GM11168 (cell line): Measurements from ENCODE around the gene AKR1B1.

Experiments
- in situ Hi-C: fragments of 300-500 bp; cut with MboI; formaldehyde crosslinking; loops from one replicate; pipeline ENCODE4 v1.12.0; 2022; ENCODE audit warnings: low sequenced_read_pairs; ENCODE audit not compliant: unreplicated experiment

AKR1B1 gene

DNA sequence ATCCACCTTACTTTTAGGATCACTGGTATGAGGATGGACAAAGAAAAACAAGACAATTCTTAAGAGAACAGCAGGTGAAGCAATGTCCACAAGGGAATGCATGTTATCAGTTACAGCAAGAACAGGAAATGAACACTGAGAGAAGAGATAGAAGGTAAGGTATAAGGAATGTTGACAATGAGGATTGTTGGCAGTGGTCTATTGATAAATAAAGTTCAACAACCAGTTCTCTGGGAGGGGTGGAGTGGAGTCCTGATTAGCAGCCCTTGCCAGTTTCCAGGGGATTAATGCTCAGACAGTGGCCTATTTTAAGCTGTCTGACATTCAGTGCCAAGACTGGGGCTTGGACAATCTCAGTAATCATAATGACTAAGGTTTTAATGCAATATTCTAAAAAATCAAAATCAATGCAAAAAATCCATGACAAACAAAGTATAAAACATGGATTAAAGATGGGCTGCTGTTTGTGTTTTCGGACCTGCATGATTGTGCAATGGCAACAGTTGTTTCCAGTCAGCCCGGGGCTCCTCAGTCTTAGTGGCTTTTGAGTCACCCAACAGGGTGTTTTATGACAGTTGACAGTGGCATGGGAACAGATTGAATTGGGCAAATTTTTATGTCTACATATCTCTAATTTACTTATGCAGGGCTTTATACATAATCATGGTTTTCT is 13.8 kb upstream of the AKR1B1 start:
- in situ Hi-C loops: no loop called here

DNA sequence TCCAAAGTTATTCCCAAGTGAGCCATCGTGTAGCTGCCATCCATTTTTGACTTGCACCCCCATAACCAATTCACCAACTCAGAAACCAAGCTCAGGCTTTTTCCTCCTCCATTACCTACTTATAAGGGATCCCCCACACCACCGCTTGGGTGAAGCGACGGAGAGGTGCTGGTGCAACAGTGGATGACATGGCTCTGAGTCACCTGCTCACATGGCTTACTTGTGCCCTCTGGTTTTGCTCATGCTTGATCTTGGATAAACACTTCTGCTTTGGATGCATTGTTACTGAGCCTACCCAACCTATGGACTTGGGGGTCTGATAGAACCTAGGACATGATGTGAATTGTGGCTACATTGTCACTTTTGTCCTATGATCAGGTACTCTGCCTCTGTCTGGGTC is 12.0 kb upstream of the AKR1B1 start:
- in situ Hi-C loops: no loop called here

DNA sequence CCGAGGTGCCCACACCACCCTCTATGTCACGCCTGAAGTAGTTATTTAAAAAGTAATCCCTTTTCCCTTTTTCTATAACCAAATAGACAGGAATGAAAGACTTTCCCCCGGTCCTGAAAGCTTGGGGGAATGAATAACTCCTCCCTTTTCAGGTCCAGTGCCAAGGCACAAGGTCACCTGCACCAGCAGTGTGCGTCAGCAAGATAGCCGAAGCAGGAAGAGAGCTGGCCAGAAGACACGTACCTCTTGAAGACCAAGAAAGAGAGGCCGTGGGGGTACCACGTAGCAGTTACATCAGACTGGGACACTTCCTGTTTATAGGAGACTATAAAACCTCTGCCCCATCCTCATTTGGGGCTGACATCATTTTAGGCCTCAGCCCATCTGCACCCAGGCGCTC is 10.7 kb upstream of the AKR1B1 start:
- in situ Hi-C loops: no loop called here

DNA sequence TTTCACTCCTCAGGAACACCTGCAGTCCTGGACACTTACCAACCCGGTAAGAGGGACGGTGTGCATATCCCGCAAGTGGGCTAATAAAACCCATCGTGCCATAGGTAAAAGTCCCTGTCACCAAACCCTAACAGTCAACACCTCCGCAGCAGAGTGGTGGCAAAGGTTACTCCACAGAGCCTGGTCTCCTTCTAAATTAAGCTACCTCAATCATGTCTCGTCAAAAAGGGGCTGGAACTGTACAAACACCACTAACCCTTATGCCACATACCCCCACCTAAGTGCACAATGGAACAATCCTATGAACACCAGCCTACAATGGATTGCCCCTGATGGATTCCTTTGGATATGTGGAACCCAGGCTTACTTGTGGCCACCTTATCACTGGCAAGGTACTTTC is 9.6 kb upstream of the AKR1B1 start:
- in situ Hi-C loops: no loop called here

DNA sequence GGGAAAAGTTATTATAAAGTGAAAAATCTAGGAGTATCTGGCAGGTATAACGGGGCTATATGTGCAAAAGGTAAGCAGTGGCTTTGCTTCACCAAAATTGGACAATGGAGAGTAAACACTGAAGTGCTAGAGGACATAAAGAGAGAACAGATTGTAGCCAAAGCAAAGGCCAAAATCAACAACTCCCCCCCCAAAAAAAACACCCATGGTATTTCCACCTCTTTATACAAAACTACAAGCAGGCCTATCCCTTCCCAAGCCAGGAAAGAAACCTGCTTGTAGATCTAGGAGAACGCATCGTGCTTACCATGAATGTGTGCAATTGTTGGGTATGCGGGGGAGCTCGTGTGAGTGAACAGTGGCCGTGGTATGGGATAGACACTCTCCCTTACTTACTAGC is 9.2 kb upstream of the AKR1B1 start:
- in situ Hi-C loops: no loop called here

DNA sequence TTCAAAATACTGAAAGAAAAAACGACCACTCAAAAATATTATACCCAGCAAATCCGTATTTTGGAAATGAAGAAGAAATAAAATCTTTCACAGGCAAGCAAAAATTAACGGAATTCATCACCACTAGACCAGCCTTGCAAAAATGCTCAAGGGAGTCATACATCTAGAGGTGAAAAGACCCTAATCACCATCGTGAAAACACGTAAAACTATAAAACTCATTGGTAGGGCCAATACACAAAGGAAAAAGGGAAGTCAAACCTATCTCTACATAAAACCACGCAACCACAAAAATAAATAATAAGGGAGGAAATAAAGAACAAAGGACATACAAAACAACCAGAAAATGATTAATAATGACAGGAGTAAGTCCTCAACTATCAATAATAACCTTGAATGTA is 6.6 kb upstream of the AKR1B1 start:
- in situ Hi-C loops: no loop called here

DNA sequence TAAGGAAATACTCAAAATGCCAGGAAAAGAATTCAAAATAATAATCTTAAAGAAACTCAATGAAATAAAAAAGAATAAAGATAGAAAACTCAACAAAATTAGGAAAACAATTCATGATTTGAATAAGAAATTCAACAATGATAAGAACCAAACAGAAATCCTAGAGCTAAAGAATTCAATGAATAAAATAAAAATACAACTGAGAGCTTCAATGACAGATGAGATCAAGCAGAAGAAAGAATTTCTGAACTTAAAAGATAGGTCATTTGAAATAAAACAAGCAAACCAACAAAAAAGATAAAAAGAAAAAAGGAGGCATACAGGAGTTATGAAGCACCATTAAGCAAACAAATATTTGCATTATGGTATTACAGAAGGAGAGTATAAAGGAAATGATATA is 5.6 kb upstream of the AKR1B1 start:
- in situ Hi-C loops: no loop called here

DNA sequence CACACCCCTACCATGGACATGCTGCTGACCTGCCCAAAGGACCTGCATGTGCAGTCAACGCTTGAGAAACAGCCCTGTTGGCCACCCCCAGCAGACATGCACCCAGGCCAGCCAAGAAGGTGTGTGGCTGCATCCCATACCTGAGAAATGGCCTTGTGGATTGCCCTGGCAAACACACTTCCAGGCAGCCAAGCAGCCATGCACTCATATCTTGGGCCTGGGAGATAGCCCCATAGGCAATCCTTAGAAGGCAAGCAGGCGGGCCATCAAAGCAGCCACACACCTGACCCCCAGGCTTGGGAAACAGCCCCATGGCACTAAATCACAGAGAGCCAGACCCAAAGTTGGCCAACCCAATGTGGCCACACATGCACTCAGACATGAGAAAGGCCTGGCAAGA is 4.9 kb upstream of the AKR1B1 start:
- in situ Hi-C loops: no loop called here

DNA sequence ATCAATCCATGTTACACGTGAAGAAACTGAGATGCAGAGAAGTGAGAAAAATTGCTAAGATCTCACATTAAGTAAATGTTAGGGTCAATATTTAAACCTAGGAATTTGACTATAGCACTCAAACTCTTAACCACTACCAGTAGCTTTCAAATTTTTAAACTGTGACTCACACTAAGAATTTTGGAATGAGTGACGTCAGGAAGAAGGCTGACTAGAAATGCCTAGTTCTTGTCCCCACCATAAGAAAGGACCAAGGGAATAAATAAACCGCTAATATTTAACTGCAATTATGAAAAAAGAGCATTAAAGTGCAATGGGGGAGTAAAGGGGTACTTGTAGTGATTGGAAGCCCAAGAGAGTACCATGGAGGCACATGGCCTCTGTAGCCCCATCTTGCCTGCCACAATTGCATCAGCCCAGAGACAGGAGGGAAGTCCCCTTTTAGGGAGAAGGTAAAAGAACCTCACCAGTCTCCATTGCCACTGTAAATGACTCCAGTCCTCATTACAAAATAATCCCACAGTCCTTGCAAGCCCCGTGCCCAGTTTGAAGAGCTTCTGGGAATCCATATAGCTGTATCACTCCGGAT is 3.5 kb upstream of the AKR1B1 start:
- in situ Hi-C loops: no loop called here

DNA sequence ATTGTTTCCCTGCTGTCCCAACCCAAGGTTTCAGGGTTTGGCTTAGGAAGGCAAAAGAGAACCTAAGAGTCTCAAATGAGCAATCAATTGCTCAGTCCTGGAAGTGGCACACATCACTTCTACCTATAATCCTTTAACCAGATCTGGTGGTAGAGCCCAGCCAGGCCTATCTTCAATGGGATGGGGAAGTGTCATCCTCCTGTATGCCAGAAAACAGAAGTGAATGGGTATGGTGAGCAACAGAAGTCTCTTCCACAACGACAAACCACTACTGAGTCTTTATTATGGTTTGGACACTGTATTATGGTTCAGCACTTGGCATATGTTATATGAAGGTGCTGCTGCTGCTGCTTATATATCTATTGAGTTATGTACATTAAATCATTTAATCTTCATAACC is 3.0 kb upstream of the AKR1B1 start:
- in situ Hi-C loops: no loop called here

DNA sequence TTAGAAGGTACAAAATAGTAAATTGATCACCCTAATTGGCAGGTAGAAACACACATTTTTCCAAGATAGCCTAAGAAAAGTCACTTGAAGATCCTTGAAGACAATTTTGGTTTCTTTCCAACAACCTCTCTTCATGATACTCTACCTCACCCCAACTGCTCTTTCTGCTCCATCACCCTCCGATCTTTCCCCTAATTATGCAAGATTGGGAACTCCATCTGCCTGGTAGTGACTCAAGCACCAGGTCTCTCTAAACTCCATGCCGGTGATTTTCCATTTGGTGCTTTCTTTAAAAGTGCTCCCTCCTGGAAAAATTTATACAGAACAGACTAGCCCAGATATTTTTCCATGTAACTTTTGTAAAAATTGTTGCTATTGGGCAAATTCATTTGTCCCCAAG is 1.1 kb upstream of the AKR1B1 start:
- in situ Hi-C loops: no loop called here

DNA sequence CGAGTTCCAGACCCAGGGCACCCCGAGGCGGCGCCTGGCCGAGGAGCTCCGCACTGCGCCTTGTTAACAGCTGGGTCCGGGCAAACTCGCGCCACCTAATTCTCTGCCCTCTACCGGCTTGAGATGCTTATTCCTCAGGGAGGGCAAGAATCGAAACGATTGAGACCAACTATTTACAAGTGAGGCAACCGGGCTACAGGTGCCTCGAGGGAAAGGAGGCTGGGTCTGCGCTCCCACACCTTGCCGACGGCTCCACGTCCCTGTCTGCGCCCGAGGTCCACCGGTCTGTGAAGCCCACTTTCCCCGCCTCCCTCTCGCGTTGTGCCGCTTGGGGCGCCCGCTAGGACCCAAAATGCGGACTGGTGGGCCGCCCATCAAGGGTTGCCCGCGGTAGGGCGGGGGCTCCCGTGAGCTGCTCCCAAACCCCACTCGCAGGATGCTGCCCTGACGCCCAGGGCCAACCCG is 527 bp downstream of the AKR1B1 start:
- in situ Hi-C loops: no loop called here

DNA sequence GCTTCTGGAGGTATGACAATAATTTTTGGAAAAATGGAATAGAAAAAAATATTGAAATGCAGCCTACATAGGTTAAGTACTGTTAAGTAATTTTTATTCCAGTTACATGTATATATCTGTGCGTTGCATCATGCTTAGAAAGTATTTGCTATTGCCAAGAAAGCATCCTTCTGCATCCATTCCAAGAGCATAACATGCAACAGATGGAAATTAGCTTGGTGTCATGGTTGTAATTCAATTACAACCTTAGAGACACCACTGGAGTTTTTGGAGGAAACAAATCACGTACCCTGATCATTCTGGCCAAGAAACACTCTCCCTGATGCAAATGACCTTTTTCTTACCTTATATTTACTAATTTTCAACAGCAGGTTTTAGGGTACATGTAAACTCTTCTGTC is 1.7 kb downstream of the AKR1B1 start:
- in situ Hi-C loops: no loop called here

DNA sequence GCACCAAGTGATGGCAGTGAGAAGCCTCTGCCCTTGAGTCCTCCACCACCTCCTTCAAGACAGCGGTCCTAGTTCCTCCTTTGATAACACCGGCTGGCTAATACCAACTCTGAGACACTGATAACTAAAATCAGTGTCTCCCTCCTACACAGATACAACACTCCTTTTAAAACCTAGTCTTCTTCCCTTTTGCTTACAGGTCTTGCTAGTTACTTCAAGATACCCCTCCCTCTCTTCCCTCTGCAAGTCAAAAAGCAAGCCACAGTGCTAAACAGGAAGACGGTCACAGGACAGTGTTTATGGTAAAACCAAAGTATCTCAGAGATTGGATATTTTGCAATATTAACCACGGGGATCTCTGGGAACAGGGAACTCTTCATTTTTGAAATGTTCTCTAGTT is 4.6 kb downstream of the AKR1B1 start:
- in situ Hi-C loops: no loop called here

DNA sequence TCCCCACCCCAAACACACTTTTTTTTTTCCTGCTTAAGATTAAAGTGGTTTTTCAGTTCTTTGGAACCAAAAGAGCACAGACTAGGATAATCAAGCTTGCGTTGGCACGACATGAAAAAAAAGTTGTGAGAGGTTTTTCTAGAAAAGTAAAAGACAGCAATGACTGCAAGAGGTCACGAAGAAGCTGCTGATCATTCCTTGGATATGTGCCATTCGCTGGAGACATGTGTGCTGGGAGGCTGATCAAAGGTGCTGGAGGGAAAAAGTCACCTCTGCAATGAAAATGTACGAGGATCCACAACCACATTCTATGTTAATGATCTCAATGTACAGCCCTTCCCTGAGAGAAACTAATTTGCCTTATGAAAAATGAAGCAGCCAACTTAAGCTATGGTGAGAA is 5.4 kb downstream of the AKR1B1 start:
- in situ Hi-C loops: no loop called here

DNA sequence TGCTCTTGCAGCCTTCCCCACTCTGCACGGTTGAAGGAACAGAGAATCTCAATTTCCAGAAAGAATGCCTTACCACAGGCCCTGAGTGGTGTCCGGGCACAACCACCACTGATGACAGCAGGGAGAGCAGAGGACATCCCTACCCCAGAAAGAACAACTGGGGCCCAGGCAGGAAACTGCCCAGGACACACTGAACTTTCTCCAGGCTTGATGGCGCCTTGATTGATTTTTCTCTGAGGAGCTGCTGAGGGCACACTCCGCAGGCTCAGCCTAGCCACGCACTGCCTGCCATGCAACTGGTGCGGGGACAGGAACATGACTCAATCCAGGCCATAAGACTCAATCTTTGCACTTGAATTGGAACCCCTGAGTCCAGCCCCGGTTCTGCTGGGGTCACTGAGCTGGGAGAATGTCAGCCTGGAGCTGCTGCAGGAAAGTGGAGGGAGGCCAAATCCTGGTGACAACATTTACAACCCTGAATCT is 5.9 kb downstream of the AKR1B1 start:
- in situ Hi-C loops: no loop called here

DNA sequence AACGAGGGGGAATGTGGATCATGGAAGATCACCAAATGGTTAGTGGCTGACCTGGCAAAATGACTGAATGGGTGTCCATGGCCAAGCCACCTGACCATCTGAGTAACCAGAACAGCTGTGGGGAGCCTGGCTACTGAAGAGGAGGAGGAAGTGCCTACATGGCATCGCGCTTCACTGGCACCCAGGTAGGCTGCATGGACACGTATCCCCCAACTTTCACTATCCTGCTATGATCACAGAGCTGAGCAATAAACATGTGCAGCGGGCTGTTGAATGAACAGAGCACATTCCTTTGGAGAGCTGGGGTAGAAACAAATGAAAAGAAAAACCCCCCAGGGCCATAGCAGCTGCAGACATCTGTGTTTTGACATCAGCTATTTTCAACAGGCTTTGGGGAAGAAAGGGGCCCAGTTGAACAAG is 6.5 kb downstream of the AKR1B1 start:
- in situ Hi-C loops: no loop called here

DNA sequence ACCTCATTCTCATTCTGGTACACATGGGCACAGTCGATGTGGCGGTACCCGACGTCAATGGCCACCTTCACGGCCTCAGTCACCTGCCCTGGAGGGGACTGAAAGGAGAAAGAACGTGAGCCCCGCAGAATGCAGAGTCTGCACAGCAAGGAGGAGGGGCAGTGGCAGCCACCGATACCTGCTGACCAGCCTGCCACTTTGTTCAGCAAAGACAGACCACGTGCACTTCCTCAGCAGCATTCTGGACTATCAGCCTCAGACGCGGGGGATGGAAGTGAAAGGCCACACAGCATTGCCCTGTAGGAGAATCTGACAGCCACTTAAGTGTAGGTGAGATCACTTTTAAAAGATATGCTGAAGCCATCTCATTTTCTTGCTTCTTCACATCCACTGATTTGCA is 7.2 kb downstream of the AKR1B1 start:
- in situ Hi-C loops: no loop called here

DNA sequence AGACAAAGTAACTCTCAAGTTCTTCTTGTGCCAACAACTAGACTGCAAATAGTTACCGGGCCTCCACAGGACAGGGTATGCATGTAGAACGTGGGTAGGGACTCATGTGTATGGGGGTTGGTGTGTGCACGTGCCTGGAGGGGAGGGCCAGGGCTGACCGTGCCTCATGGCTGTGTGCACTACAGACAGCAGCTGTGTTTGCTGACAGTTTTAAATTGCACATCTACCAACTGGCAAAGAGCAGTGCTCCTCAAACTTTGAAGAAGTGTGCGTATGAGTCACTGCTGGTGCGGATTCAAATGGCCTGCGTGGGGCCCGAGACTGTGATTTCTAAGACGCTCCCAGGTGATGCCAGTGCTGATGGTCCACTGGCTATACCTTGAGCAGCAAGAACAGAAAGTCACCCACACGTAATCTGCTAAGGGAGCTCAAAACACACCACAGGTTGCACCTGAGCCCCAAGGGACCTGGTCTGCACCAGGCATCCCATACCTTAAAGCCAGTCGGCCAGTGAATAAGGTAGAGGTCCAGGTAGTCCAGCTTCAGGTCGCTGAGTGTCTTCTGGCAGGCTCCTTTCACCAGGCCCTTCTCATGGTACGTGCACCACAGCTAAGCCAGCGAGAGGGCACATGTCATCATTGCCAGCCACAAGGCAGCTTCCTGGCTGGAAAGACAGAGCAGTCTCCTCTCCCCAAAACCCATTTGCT is 8.5 kb downstream of the AKR1B1 start:
- in situ Hi-C loops: no loop called here

DNA sequence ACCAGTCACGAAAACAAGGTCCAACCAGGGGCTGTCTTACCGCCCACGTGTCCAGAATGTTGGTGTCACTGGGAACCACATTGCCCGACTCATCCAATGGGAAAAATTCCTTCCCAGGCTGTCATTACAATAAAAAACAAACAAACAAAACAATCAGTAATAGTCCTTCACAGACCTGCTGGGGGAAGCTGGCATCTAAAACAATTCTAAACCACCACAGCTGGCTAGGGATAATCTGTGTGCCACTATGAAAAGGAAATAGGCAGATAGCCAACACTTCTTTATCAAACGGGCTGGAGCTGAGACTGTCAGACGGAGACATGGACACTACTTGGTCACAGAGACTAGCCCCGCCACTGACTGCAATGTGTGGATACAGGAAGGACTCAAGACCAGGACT is 9.2 kb downstream of the AKR1B1 start:
- in situ Hi-C loops: loop anchor here (10.0 kb wide), 1 partner anchor 165 kb away; no protein-coding TSS in a partner anchor
